ENCODE measurements around the gene ABCA7. TPM values are rescaled to one million over a fixed set of nuclear protein-coding genes. Genes with fewer than 3 reads are reported as not detected.

Gene ABCA7
- total and polyA plus RNA-seq, 2 of the 13 experiments (the other 11 are each of a cell fraction or from before 2014, with no cell fraction given), result 4.4 to 32.4 TPM

GRCh38 chr19:1050989-1051788, 11.3 kb downstream of the ABCA7 start:
- in situ Hi-C loops (cut with HindIII; ENCODE audit: extremely low pct_ligation_motif_present, low pct_unique_long_range_greater_than_20kb) (no loop called here), intact Hi-C loops (cut with micrococcal nuclease; ENCODE audit: unreplicated experiment) (loop anchor here (10.0 kb wide), 1 partner anchor 54 kb away; the partner anchor contains the start of gene GPX4)
- Histone ChIP-seq H3K27me3 (ENCODE audit: control insufficient read depth in 1 of 2, insufficient read depth in 2 of 2, low read length in 2 of 2) (no peaks in the 10 kb centered on the region), H3K4me2 (ENCODE audit: low read depth, low read length) (peak overlapping the region; percentile 85), H2AFZ (ENCODE audit: low read length) (peak overlapping the region; percentile 71), H3K4me1 (ENCODE audit: insufficient read depth, low read length) (peaks cover 32% of the 10 kb centered on the region), H3K9me3 (ENCODE audit: low read length) (no peaks in the 10 kb centered on the region), H3K4me3 (replicated peaks in 1 of 3; ENCODE audit: insufficient read depth in 1 of 3, low read depth in 2 of 3, low read length in 3 of 3) (peak overlapping the region; percentile 62 to 75 (median 64); a peak in 5 of 6 replicates), H3K36me3 (replicated peaks in 1 of 2; ENCODE audit: control insufficient read depth in 1 of 2, insufficient read depth in 2 of 2, low read length in 2 of 2) (peaks cover 7 to 21% of the 10 kb centered on the region in 2 experiments; a peak in 3 of 5 replicates), H4K20me1 (ENCODE audit: insufficient read depth, low read length) (no peaks in the 10 kb centered on the region), H3K9ac (ENCODE audit: insufficient read depth, low read depth, low read length) (peak overlapping the region; percentile 69), H3K79me2 (ENCODE audit: insufficient read depth, low read length) (no peaks in the 10 kb centered on the region), H3K27ac (ENCODE audit: extremely low read length, insufficient read depth, low read length) (peak overlapping the region; percentile 75)
- no TSS peak for BruUV-seq (replicated peaks)
- CTCF ChIA-PET (ENCODE audit: low intra/inter-chr PET ratio, low total read pairs), result no interaction called here
- POLR2A ChIA-PET, result interaction anchor here (0.6 to 1.9 kb wide), 12 partner anchors 8 to 132 kb away, joined by 3 to 9 read pairs (median 4); partner anchors contain the start of genes ABCA7 and ARHGAP45
- ATAC-seq, result peak; percentile 74
- WGBS (ENCODE audit: low lambda C conversion rate), result 2% methylated on average over 17 of the region's 31 CpGs
- DNase-seq (ENCODE audit: low spot score), result no peak
- no peak for FAIRE-seq
- TF ChIP-seq RXRA (CRISPR knock-in tag; IDR thresholded peaks at IDR 0.05) (peak; percentile 84), ZBTB21 (CRISPR knock-in tag; IDR thresholded peaks at IDR 0.05) (no peak), ZNF329 (CRISPR knock-in tag; IDR thresholded peaks at IDR 0.05; ENCODE audit: low read depth) (peak; percentile 89; the same call in 1 of the 2 replicates), U2AF1 (optimal IDR thresholded peaks at IDR 0.05; ENCODE audit: low read depth, low read length) (no peak), AGO2 (optimal IDR thresholded peaks at IDR 0.05; ENCODE audit: low read depth, low read length) (peak; percentile 52), ZBTB7B (CRISPR knock-in tag; IDR thresholded peaks at IDR 0.05) (peak; percentile 68), NCOA1 (CRISPR knock-in tag; IDR thresholded peaks at IDR 0.05) (0 out of 2 replicates have a peak, but pooled peaks have one; percentile 85), TAF15 (IDR thresholded peaks at IDR 0.05; ENCODE audit: low read depth, low read length, poor library complexity, severe bottlenecking) (no peak), FOXP4 (CRISPR knock-in tag; IDR thresholded peaks at IDR 0.05) (no peak), ZNF512 (CRISPR knock-in tag; IDR thresholded peaks at IDR 0.05) (no peak), CCDC6 (CRISPR knock-in tag; IDR thresholded peaks at IDR 0.05) (peak; percentile 67; the same call in 1 of the 2 replicates), HMGXB3 (CRISPR knock-in tag; IDR thresholded peaks at IDR 0.05; ENCODE audit: borderline replicate concordance) (no peak; the same call in 1 of the 2 replicates), POGZ (CRISPR knock-in tag; IDR thresholded peaks at IDR 0.05) (no peak), MXD3 (CRISPR knock-in tag; IDR thresholded peaks at IDR 0.05) (peak; percentile 93), NFKBIZ (CRISPR knock-in tag; IDR thresholded peaks at IDR 0.05) (peak; percentile 24; the same call in 1 of the 2 replicates)

Measured in HepG2 (cell line).